Skeletal muscle tissue (tissue), 4 donors: ENCODE data around the gene CLEC2B. TPM values are rescaled to one million over a fixed set of nuclear protein-coding genes. Genes with fewer than 3 reads are reported as not detected.
"Not testable (repeated sequence)": the region's sequence is repeated elsewhere in the genome, so short reads cannot be mapped to it uniquely, and the experiment has no call there.

Experiments used
- H3K27ac ChIP-seq: one replicate; pipeline ENCODE4 v1.7.0; 2013; ENCODE audit warnings: mild to moderate bottlenecking, low read depth, low read length, inconsistent platforms
- H3K27me3 ChIP-seq, 3 donors: one replicate each; pipeline ENCODE4 v1.7.0; 2013; ENCODE audit warnings: low read length in 3 of 3; ENCODE audit not compliant: control insufficient read depth in 3 of 3, insufficient read depth in 3 of 3
- H3K36me3 ChIP-seq, 3 donors: one replicate each; pipeline ENCODE4 v1.7.0; 2013; ENCODE audit warnings: low read length in 3 of 3; ENCODE audit not compliant: control insufficient read depth in 3 of 3, insufficient read depth in 3 of 3
- H3K4me1 ChIP-seq, 3 donors: one replicate each; pipeline ENCODE4 v1.7.0; 2013; ENCODE audit warnings: low read length in 3 of 3, mild to moderate bottlenecking in 3 of 3; ENCODE audit not compliant: control insufficient read depth in 3 of 3, insufficient read depth in 3 of 3
- H3K4me3 ChIP-seq, 3 donors: one replicate each; pipeline ENCODE4 v1.7.0; 2013; ENCODE audit warnings: low read length in 3 of 3
- H3K9ac ChIP-seq, 3 donors: one replicate each; pipeline ENCODE4 v1.7.0; 2013; ENCODE audit warnings: low read length in 3 of 3, mild to moderate bottlenecking in 3 of 3, moderate library complexity in 2 of 3, low read depth in 1 of 3
- H3K9me3 ChIP-seq, 3 donors: one replicate each; pipeline ENCODE4 v1.7.0; 2013; ENCODE audit warnings: low read length in 3 of 3; ENCODE audit not compliant: control insufficient read depth in 3 of 3
- total RNA-seq: library from RNA; depleted of rRNA; stranded (reverse); fragments of >200 nt; gene quantifications from one replicate; pipeline ENCODE4 v1.2.3, GENCODE V29; 2014
- donor health status: Osteomylitis.

Gene CLEC2B
- total RNA-seq, 1 donor from 2014 or later = 2.6 TPM

GRCh38 chr12:9899209-9899608 lies 30.1 kb upstream of the CLEC2B start:
- H3K27me3 ChIP-seq = no peaks in the 10 kb centered on the region
- no peaks in the 10 kb centered on the region for H3K4me1 ChIP-seq
- no peaks in the 10 kb centered on the region for H3K36me3 ChIP-seq
- no peak overlapping the region for H3K27ac ChIP-seq
- H3K4me3 ChIP-seq = no peak overlapping the region
- H3K9me3 ChIP-seq = peaks cover 0 to 4% (median 0%) of the 10 kb centered on the region in 3 donors
- H3K9ac ChIP-seq = no peak overlapping the region

GRCh38 chr12:9897535-9897934 lies 28.4 kb upstream of the CLEC2B start:
- no peaks in the 10 kb centered on the region for H3K4me1 ChIP-seq
- no peak overlapping the region for H3K27ac ChIP-seq
- no peak overlapping the region for H3K9ac ChIP-seq

GRCh38 chr12:9895215-9895971 lies 26.2 kb upstream of the CLEC2B start:
- no peak overlapping the region for H3K9ac ChIP-seq
- H3K4me3 ChIP-seq = no peak overlapping the region
- H3K36me3 ChIP-seq = no peaks in the 10 kb centered on the region
- H3K27ac ChIP-seq = no peak overlapping the region
- H3K9me3 ChIP-seq = no peaks in the 10 kb centered on the region
- H3K4me1 ChIP-seq = no peaks in the 10 kb centered on the region
- H3K27me3 ChIP-seq = no peaks in the 10 kb centered on the region

More at GRCh38 chr12:9897535-9897934, 28.4 kb upstream of the CLEC2B start:
- H3K36me3 ChIP-seq = no peaks in the 10 kb centered on the region
- no peaks in the 10 kb centered on the region for H3K27me3 ChIP-seq
- no peaks in the 10 kb centered on the region for H3K9me3 ChIP-seq
- H3K4me3 ChIP-seq = no peak overlapping the region

- no peaks in the 10 kb centered on the region for H3K9me3 ChIP-seq
- H3K36me3 ChIP-seq = no peaks in the 10 kb centered on the region
- H3K27me3 ChIP-seq = no peaks in the 10 kb centered on the region
- no peak overlapping the region for H3K4me3 ChIP-seq
- H3K27ac ChIP-seq = no peak overlapping the region
- no peaks in the 10 kb centered on the region for H3K4me1 ChIP-seq
- no peak overlapping the region for H3K9ac ChIP-seq
Measured at GRCh38 chr12:9888665-9889273, 19.6 kb upstream of the CLEC2B start.

GRCh38 chr12:9883175-9883574 lies 14.0 kb upstream of the CLEC2B start:
- no peak overlapping the region for H3K27ac ChIP-seq
- no peak overlapping the region for H3K4me3 ChIP-seq
- H3K27me3 ChIP-seq = no peaks in the 10 kb centered on the region
- H3K9ac ChIP-seq = no peak overlapping the region
- H3K9me3 ChIP-seq = no peaks in the 10 kb centered on the region
- H3K4me1 ChIP-seq = no peaks in the 10 kb centered on the region
- no peaks in the 10 kb centered on the region for H3K36me3 ChIP-seq

GRCh38 chr12:9881988-9882387 lies 12.8 kb upstream of the CLEC2B start:
- Histone ChIP-seq H3K4me1 (no peaks in the 10 kb centered on the region), H3K9ac (no peak overlapping the region), H3K36me3 (no peaks in the 10 kb centered on the region), H3K4me3 (no peak overlapping the region), H3K27ac (no peak overlapping the region), H3K27me3 (no peaks in the 10 kb centered on the region), H3K9me3 (no peaks in the 10 kb centered on the region)

GRCh38 chr12:9881246-9881645 lies 12.1 kb upstream of the CLEC2B start, which contains the start of gene KLRF2:
KLRF2 (plus strand) TSS chr12:9881489; CDS start chr12:9881596, 107 bp downstream.
- Histone ChIP-seq H3K4me1 (no peaks in the 10 kb centered on the region), H3K9me3 (no peaks in the 10 kb centered on the region), H3K36me3 (no peaks in the 10 kb centered on the region), H3K27me3 (no peaks in the 10 kb centered on the region), H3K27ac (no peak within 1 kb of the TSS), H3K9ac (no peak within 1 kb of the TSS), H3K4me3 (no peak within 1 kb of the TSS)

- Histone ChIP-seq H3K4me1 (no peaks in the 10 kb centered on the region), H3K27me3 (no peaks in the 10 kb centered on the region)
Measured at GRCh38 chr12:9880532-9881078, 11.5 kb upstream of the CLEC2B start.

GRCh38 chr12:9876120-9876519 lies 7.0 kb upstream of the CLEC2B start:
- H3K9me3 ChIP-seq, H3K4me1 ChIP-seq, H3K27ac ChIP-seq, H3K27me3 ChIP-seq, H3K36me3 ChIP-seq, H3K9ac ChIP-seq, H3K4me3 ChIP-seq: not testable (repeated sequence)

More at GRCh38 chr12:9880532-9881078, 11.5 kb upstream of the CLEC2B start:
- no peak overlapping the region for H3K9ac ChIP-seq
- no peak overlapping the region for H3K4me3 ChIP-seq
- H3K27ac ChIP-seq = no peak overlapping the region
- H3K36me3 ChIP-seq = no peaks in the 10 kb centered on the region
- H3K9me3 ChIP-seq = no peaks in the 10 kb centered on the region

GRCh38 chr12:9872742-9873141 lies 3.6 kb upstream of the CLEC2B start:
- no peak overlapping the region for H3K4me3 ChIP-seq
- no peaks in the 10 kb centered on the region for H3K27me3 ChIP-seq
- H3K4me1 ChIP-seq = peaks cover 3 to 9% (median 4%) of the 10 kb centered on the region in 3 donors
- no peaks in the 10 kb centered on the region for H3K36me3 ChIP-seq
- H3K9ac ChIP-seq = peak overlapping the region in 1 of 3 donors; percentile 26
- H3K27ac ChIP-seq = peak overlapping the region; percentile 28
- no peaks in the 10 kb centered on the region for H3K9me3 ChIP-seq
